Lung (tissue), 12 donors: ENCODE data around the gene LYPD6. TPM values are rescaled to one million over a fixed set of nuclear protein-coding genes. Genes with fewer than 3 reads are reported as not detected.

ENCODE experiments used
- ATAC-seq: fragments of 200-7000 bp; cut with Tn5 transposase; one replicate; pipeline ENCODE4 v1.9.1; 2020; ENCODE audit warnings: moderate number of reproducible peaks; ENCODE audit not compliant: insufficient read depth, low FRiP score
- DNase-seq, 3 donors: peaks; one replicate each; pipeline ENCODE4 v3.0.0-alpha.2; 2013 to 2017
- H3K27ac ChIP-seq, 2 donors: one replicate each; pipeline ENCODE4 v1.5.1; 2013; ENCODE audit warnings: mild to moderate bottlenecking in 2 of 2, moderate library complexity in 2 of 2, control low read depth in 1 of 2, inconsistent platforms in 1 of 2, low read depth in 1 of 2, low read length in 1 of 2
- H3K27me3 ChIP-seq, 3 donors: one replicate each; pipeline ENCODE4 v1.5.1; 2013; ENCODE audit warnings: low read length in 2 of 3; ENCODE audit not compliant: control insufficient read depth in 3 of 3, insufficient read depth in 3 of 3
- H3K36me3 ChIP-seq, 4 donors: one replicate each; pipeline ENCODE4 v1.5.1; 2013; ENCODE audit warnings: low read length in 4 of 4, mild to moderate bottlenecking in 1 of 4, moderate library complexity in 1 of 4; ENCODE audit not compliant: control insufficient read depth in 4 of 4, insufficient read depth in 4 of 4
- H3K4me1 ChIP-seq, 5 donors: one replicate each; pipeline ENCODE4 v1.5.1; 2013; ENCODE audit warnings: low read length in 5 of 5, mild to moderate bottlenecking in 2 of 5, moderate library complexity in 1 of 5; ENCODE audit not compliant: control insufficient read depth in 5 of 5, insufficient read depth in 5 of 5
- H3K4me3 ChIP-seq: one replicate; pipeline ENCODE4 v1.5.1; 2013; ENCODE audit warnings: mild to moderate bottlenecking, control low read depth, moderate library complexity
- H3K9ac ChIP-seq, 2 donors: one replicate each; pipeline ENCODE4 v1.5.1; 2013; ENCODE audit warnings: low read length in 2 of 2, control low read depth in 1 of 2; ENCODE audit not compliant: insufficient read depth in 1 of 2
- H3K9me3 ChIP-seq, 4 donors: one replicate each; pipeline ENCODE4 v1.5.1; 2013; ENCODE audit warnings: low read length in 3 of 4, mild to moderate bottlenecking in 1 of 4, moderate library complexity in 1 of 4; ENCODE audit not compliant: control insufficient read depth in 4 of 4, insufficient read depth in 3 of 4
- CTCF ChIP-seq: IDR thresholded peaks from 2 replicates; pipeline ENCODE4 v1.5.1; 2012; ENCODE audit warnings: mild to moderate bottlenecking; ENCODE audit errors: control extremely low read depth, extremely low read depth
- WGBS, 2 donors: extraction: QIAGEN DNeasy Blood & Tissue Kit; methylation state at CpG; one replicate each; pipeline ENCODE4 v1.1.7; 2013; 5-methylcytosine and 5-hydroxymethylcytosine counted together
- polyA plus RNA-seq, 2 donors: library from polyadenylated mRNA; stranded (reverse); fragments of 200-250 nt; gene quantifications; one replicate each; pipeline ENCODE4 v1.2.1, GENCODE V29; 2013
- total RNA-seq, 2 donors: library from RNA; depleted of rRNA in 1 of 2; stranded (reverse); fragments of >200 nt in 1 of 2; gene quantifications; one replicate each; pipeline ENCODE4 v1.2.1, GENCODE V29; 2014 to 2021
- donor health status: control.
- donor health status: control.
- donor health status: Bipolar disorder and iron deficiency.
- donor health status: healthy.
- donor health status: DM: yes; HTN: yes; CAD: no.

LYPD6 gene
- total and polyA plus RNA-seq, 4 donors, result 0.16 to 6.3 (median 0.48) TPM

GRCh38 chr2:149438330-149438960 is 108.1 kb downstream of the LYPD6 start:
- Histone ChIP-seq H3K27me3 (peaks cover 0 to 27% (median 0%) of the 10 kb centered on the region in 3 donors), H3K9ac (no peak overlapping the region), H3K36me3 (no peaks in the 10 kb centered on the region), H3K4me3 (no peak overlapping the region), H3K4me1 (peaks cover 0 to 5% (median 0%) of the 10 kb centered on the region in 5 donors), H3K9me3 (peaks cover 0 to 3% (median 0%) of the 10 kb centered on the region in 4 donors), H3K27ac (no peak overlapping the region)
- DNase-seq (no peak), ATAC-seq (no peak)
- 63 to 65% methylated on average over 3 of the region's 3 CpGs for WGBS, 2 donors
- TF ChIP-seq CTCF, result no peak

- H3K27me3 ChIP-seq, result peaks cover 0 to 22% (median 0%) of the 10 kb centered on the region in 3 donors
- ATAC-seq, result no peak
- H3K27ac ChIP-seq, result no peak overlapping the region
- DNase-seq, result no peak
- peaks cover 0 to 5% (median 0%) of the 10 kb centered on the region in 5 donors for H3K4me1 ChIP-seq
- H3K9ac ChIP-seq, result no peak overlapping the region
- TF ChIP-seq CTCF, result no peak
- WGBS, 2 donors, result 91 to 95% methylated on average over 3 of the region's 3 CpGs
- no peaks in the 10 kb centered on the region for H3K36me3 ChIP-seq
- H3K9me3 ChIP-seq, result no peaks in the 10 kb centered on the region
- no peak overlapping the region for H3K4me3 ChIP-seq
These were observed 110.9 kb downstream of the LYPD6 start for GRCh38 chr2:149441255-149441654.

GRCh38 chr2:149442346-149442745 is 112.0 kb downstream of the LYPD6 start:
- Histone ChIP-seq H3K36me3 (no peaks in the 10 kb centered on the region), H3K27me3 (peaks cover 0 to 22% (median 0%) of the 10 kb centered on the region in 3 donors), H3K4me1 (peaks cover 0 to 14% (median 0%) of the 10 kb centered on the region in 5 donors), H3K27ac (no peak overlapping the region), H3K4me3 (no peak overlapping the region), H3K9ac (no peak overlapping the region), H3K9me3 (no peaks in the 10 kb centered on the region)
- DNase-seq, result no peak
- WGBS, 2 donors, result 81 to 87% methylated on average over 4 of the region's 4 CpGs
- no peak for ATAC-seq
- no peak for TF ChIP-seq CTCF
